GM19035 (cell line): ENCODE measurements around the gene CLDN25.

ENCODE experiments used
- ATAC-seq: cut with Tn5 transposase; IDR thresholded peaks from one replicate; pipeline ENCODE4 v1.9.1; 2021; ENCODE audit not compliant: unreplicated experiment

CLDN25 gene

DNA sequence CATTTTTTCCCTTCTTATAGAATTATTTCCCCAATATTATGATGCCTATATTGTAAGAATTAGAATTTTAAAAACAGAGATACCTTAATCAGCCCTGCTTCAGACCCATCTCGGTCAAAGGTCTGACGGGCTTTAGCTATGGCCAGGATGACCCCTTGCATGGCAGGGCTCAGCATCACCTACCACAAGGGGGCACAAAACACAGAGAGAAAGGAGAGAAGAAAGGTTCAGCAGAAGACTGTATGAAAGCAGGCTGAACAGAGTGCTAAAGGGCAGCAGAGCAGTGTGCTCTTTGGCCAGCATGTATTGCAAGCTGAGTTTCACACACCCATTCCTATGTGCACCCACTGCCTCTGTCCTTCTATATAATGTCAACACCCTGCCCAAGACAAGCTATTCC lies 26.8 kb downstream of the CLDN25 start:
- no peak for ATAC-seq

GRCh38 chr11:113808931-113809330 lies 29.3 kb downstream of the CLDN25 start:
- ATAC-seq = no peak

- ATAC-seq = no peak
Observed at GRCh38 chr11:113814181-113814580, 34.6 kb downstream of the CLDN25 start.

DNA sequence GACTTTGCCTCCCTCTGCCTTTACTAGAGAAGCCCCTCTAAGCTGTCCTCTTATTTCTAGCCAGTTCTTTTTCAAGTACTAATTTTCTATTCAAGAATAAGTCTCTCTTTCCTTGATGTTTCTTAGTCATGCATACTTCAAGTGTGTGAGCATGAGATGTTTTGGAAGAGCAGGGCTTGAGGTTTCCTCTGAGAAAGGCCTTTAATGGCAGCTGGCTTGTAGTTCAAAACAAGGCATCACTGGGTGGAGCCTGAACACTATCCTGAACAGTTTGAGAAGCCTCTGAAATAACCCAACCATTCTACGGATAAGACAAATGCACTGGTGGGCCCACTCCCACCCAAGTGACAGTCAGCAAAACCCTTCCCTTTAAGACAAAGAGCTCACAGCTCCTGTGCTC lies 37.6 kb downstream of the CLDN25 start:
- ATAC-seq = no peak

- ATAC-seq = no peak
Observed at GRCh38 chr11:113817626-113818025, 38.0 kb downstream of the CLDN25 start.

GRCh38 chr11:113818426-113818825 lies 38.8 kb downstream of the CLDN25 start:
- no peak for ATAC-seq

GRCh38 chr11:113827477-113827876 lies 47.9 kb downstream of the CLDN25 start:
- ATAC-seq = no peak

DNA sequence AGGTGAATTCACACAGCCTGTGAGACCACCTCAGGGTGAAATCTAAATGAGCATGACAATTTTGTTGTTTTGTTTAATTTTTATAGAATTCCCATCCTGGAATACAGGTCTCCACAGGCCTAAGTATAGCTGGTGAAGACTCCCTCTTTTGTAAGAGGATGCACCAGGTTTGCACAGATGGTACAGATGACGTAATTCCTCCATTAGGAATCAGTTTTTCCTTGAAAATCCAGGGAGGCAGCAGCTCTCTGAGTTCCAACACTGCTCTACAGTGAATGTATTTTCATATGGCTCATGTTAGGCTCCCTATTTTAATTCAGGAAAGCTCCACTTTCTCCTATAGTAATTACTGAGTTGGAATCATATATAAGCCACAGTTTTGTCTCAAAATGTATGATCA lies 48.6 kb downstream of the CLDN25 start:
- no peak for ATAC-seq

DNA sequence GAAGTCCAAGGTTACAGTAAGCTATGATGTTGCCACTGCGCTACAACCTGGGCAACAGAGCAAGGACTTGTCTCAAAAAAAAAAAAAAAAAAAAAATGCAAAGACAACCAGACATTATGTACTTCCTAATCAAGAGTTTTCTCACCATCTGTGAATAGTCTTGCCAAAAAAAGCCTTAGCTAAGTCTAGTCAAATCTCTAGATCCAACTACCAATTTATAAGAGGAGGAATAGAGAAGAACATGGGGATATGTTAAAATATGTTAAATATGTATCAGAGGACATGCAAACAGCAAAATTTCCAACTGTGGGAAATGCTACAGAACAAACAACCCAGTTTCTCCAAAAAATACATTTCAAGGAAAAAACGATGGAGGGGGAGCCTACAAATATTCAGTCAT lies 50.2 kb downstream of the CLDN25 start:
- ATAC-seq = no peak
